Measurements from ENCODE around the gene PDE4D. TPM values are rescaled to one million over a fixed set of nuclear protein-coding genes. Genes with fewer than 3 reads are reported as not detected.

PDE4D gene
- total and polyA plus RNA-seq, 10 of the 15 experiments (the other 5 are each of a cell fraction or from before 2014, with no cell fraction given): 0.87 to 4.1 (median 2.2) TPM

DNA sequence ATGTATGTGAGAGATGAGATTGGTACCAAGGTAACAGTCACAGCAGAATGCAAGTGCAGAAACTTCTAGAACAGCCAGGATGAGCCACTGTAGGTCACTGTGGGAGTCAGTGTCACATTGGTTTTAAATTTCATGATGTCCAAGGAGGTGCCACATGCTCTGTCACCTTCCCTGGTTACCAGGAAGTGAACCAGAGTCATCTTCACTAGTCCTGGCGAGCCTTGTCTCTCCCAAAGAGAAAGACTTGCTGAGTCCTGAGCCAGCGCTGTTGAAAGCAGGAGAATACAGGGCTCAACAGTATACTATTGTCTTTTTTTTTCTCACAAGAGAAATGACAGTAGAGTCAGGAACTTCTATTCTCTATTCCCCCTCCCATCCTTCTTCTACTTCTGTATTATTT, 695.2 kb downstream of the PDE4D start:
- CTCF ChIA-PET: no interaction called here
- no peak for DNase-seq (ENCODE audit: low read depth, low spot score)
- SMC1A ChIA-PET (ENCODE audit: uncharacterized antibody, unreplicated experiment): no interaction called here
- H3K79me2 ChIP-seq (ENCODE audit: control insufficient read depth, insufficient read depth, low read length): no peaks in the 10 kb centered on the region
- no peaks in the 10 kb centered on the region for H3K9me3 ChIP-seq (replicated peaks; ENCODE audit: control insufficient read depth, insufficient read depth, low read length)
- no TSS peak for BruUV-seq (replicated peaks)
- H3K27me3 ChIP-seq (replicated peaks in 1 of 2; ENCODE audit: control insufficient read depth in 2 of 2, insufficient read depth in 2 of 2, low read length in 1 of 2): no peaks in the 10 kb centered on the region; a peak in 1 of 4 replicates
- TF ChIP-seq SIX5 (IDR thresholded peaks at IDR 0.05; ENCODE audit: low read depth, low read length, severe bottlenecking): no peak
- TF ChIP-seq RELB (IDR thresholded peaks at IDR 0.05; ENCODE audit: low read depth): no peak
- TF ChIP-seq IKZF2 (IDR thresholded peaks at IDR 0.05): no peak
- no peak for TF ChIP-seq ZNF384 (IDR thresholded peaks at IDR 0.05; ENCODE audit: borderline replicate concordance, low read depth, low read length)
- TF ChIP-seq SMAD1 (IDR thresholded peaks at IDR 0.05; ENCODE audit: low read depth, partially characterized antibody): no peak
- no peak for TF ChIP-seq NBN (IDR thresholded peaks at IDR 0.05)
- no peak for TF ChIP-seq TCF7 (IDR thresholded peaks at IDR 0.05; ENCODE audit: borderline replicate concordance)
- no peak for TF ChIP-seq BACH1 (IDR thresholded peaks at IDR 0.05; ENCODE audit: borderline replicate concordance)
- TF ChIP-seq MXI1 (IDR thresholded peaks at IDR 0.05; ENCODE audit: low read depth, low read length): no peak
- TF ChIP-seq YBX1 (IDR thresholded peaks at IDR 0.05): no peak
- TF ChIP-seq DPF2 (IDR thresholded peaks at IDR 0.05): no peak
- TF ChIP-seq TAF1 (IDR thresholded peaks at IDR 0.05; ENCODE audit: borderline replicate concordance, low read depth, low read length): no peak
- TF ChIP-seq JUND (IDR thresholded peaks at IDR 0.05; ENCODE audit: low read depth, low read length): no peak
- 53% methylated on average over 2 of the region's 2 CpGs for WGBS (ENCODE audit: insufficient coverage, insufficient replicate concordance, low lambda C conversion rate, missing lambda C conversion rate)
- H3K27ac ChIP-seq (ENCODE audit: control insufficient read depth, insufficient read depth): no peak overlapping the region
- no peak overlapping the region for H2AFZ ChIP-seq (ENCODE audit: control insufficient read depth, low read depth, low read length)
- no peak overlapping the region for H3K4me3 ChIP-seq
- in situ Hi-C loops (cut with MboI): loop anchor here (25.0 kb wide), 1 partner anchor 464 kb away; no protein-coding TSS in a partner anchor
- no peak overlapping the region for H3K4me2 ChIP-seq (ENCODE audit: control insufficient read depth, insufficient read depth)
- POLR2A ChIA-PET: no interaction called here
- ATAC-seq: no peak
- intact Hi-C loops (cut with micrococcal nuclease; ENCODE audit: unreplicated experiment): no loop called here
- FAIRE-seq: no peak
- no peaks in the 10 kb centered on the region for H3K36me3 ChIP-seq (ENCODE audit: control insufficient read depth in 2 of 2, insufficient read depth in 2 of 2, low read length in 1 of 2)
- no peaks in the 10 kb centered on the region for H4K20me1 ChIP-seq (ENCODE audit: control insufficient read depth, insufficient read depth)
- RAD21 ChIA-PET (ENCODE audit: unreplicated experiment): no interaction called here
- no peaks in the 10 kb centered on the region for H3K4me1 ChIP-seq (ENCODE audit: control insufficient read depth, insufficient read depth, low read length)
- no peak overlapping the region for H3K9ac ChIP-seq (ENCODE audit: control insufficient read depth, insufficient read depth, low read length)

All from GM12878 (cell line).